ENCODE measurements around the gene FURIN.
"Not testable (repeated sequence)": the region's sequence is repeated elsewhere in the genome, so short reads cannot be mapped to it uniquely, and the experiment has no call there.

The FURIN gene

DNA sequence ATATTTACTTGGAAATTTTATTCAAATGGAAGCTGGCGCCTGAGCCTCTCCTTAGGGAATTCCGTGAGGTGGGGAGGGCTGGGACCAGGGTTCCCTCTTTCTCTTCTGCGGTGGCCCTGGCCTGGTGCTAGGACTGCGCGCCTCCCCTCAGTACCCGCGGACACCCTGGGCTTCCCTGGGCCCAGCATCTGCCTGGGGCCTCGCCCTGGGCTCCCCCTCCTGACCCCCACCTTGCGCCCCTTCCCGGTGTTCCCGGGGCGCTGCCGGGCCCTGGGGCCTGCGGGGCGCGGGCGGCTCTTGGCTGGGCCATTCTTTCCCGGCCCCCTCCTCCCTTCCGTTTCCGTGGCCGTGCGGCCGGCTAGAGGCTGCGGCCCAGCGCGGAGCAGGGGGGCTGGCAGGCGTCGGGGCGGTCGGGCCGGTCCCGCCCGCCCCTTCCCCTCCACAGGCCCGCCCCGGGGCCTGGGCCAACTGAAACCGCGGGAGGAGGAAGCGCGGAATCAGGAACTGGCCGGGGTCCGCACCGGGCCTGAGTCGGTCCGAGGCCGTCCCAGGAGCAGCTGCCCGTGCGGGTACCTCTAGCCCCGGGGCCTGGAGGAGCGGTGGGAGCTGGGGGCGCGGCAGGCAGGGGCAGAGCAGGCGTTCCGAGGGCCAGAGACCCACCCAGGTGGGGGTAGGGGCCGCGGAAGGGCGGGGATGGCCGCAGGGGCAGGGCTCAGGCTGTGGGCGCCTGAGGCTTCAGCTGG, 15.8 kb downstream of the FURIN start, which contains the start of gene FES:
FES (plus strand) TSS at position 529 of the 743 bp plus-strand sequence. CDS start 542 bp downstream, outside the sequence.
- no peak for FAIRE-seq

DNA sequence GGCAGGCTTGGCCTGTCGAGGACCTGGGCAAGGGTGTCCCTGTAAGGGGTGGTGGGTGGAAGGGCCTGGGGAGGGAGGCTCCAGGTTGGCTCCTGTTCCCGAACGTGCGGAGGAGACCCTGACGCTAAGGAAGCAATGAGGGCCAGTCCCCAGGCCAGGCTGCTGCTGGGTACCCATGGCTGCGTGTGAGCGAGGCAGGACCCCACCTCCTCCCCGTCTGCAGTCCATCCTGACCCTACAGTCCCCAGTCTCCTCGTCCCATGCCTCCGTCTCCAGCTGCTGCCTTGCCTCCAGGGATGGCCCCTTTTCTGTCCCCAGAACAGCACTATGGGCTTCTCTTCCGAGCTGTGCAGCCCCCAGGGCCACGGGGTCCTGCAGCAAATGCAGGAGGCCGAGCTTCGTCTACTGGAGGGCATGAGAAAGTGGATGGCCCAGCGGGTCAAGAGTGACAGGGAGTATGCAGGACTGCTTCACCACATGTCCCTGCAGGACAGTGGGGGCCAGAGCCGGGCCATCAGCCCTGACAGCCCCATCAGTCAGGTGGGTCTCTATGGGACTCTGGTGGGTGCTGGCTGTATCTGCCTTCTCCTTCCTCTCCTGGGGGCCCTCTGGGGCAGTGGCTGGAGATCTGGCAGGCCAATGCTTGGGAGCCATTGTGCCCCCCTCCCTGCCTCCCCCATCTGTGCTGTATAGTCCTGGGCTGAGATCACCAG, 16.5 kb downstream of the FURIN start:
- no peak for FAIRE-seq

DNA sequence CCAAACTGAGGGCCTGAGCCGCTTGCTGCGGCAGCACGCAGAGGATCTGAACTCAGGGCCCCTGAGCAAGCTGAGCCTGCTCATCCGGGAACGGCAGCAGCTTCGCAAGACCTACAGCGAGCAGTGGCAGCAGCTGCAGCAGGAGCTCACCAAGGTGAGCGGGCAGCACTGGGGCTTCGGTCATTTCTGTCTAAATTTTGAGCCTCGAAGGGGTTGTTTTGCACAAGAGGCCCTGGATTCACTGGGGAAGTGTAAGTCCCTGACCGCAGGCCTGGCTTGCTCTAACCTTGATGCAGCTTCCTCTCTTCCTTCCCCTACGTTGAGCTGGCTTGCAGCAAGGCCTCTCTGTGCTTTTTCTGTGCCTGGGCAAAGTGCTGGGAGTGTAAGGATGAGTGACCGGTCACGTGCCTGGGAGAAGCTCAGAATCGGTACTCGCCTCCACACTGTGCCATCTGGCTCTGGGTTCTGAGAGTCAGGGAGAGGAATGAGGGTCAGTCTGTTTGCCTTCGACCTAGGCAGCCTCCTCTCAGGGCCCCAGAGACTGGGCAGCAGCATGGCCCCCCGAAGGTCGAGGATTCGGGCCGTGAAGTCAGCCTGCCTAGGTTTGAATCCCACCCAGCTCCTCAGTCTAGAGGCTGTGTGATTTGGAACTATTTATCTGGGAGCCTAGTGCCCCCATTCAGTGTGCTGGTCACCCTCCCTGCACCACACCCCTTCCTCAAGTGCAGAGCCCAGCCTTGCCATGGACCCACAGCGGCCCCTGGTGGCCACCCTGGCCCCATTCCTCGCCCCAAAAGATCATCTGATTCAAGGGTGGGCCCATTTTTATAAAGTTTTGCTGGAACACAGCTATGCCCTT, 17.3 kb downstream of the FURIN start:
- no peak for FAIRE-seq

DNA sequence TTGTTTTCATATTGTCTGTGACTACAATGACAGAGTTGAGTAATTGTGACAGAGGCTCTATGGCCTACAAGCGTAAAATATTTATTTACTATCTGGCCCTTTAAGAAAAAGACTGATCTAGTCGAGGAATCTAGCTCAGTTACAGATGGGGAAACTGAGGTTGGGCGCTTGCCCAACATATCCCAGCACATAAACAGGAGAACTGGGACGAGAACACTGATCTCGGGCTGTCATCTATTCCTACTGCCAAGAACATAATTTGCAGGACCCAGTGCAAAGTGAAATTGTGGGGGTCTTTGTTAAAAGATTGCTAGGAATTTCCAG, 17.9 kb downstream of the FURIN start:
- no peak for FAIRE-seq

DNA sequence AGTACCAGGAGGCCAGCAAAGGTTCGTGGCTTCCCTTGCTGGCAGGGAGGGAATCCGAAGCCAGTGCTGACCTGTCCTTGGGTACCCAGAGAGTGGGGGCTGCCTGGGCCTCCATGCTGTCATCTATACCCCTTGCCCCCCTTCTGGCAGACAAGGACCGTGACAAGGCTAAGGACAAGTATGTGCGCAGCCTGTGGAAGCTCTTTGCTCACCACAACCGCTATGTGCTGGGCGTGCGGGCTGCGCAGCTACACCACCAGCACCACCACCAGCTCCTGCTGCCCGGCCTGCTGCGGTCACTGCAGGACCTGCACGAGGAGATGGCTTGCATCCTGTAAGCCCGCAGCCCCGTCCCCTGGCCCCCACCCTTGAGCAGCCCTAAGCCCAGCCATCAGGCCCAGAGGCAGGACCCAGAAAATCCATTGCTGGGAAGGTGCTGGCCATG, 18.7 kb downstream of the FURIN start:
- no peak for FAIRE-seq

DNA sequence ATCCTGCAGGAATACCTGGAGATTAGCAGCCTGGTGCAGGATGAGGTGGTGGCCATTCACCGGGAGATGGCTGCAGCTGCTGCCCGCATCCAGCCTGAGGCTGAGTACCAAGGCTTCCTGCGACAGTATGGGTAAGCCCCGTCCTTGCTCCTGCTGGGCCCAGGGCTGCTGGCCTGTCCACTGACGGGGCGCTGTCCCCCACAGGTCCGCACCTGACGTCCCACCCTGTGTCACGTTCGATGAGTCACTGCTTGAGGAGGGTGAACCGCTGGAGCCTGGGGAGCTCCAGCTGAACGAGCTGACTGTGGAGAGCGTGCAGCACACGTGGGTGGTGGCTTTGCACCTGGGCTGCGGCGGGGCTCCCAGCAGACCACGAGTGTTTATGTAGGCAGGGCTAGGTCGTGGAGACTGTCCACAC, 20.9 kb downstream of the FURIN start:
- FAIRE-seq: no peak

DNA sequence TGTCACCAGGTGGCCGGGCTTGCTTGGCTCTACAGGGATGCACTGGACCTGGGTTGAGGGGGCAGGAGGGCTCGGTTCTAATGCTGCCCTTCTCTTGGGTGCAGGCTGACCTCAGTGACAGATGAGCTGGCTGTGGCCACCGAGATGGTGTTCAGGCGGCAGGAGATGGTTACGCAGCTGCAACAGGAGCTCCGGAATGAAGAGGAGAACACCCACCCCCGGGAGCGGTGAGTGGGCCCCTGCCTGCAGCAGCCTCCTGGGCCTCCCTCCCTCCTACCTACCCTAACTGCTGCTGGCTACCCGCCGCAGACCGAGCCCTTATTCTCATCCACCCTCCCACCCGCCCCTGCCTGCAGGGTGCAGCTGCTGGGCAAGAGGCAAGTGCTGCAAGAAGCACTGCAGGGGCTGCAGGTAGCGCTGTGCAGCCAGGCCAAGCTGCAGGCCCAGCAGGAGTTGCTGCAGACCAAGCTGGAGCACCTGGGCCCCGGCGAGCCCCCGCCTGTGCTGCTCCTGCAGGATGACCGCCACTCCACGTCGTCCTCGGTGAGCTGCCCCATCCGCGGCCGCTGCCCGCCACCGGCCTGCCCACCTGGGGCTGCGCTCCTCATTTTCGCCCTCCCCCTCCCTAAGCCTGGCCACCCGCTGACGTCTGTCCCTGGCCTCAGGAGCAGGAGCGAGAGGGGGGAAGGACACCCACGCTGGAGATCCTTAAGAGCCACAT, 21.5 kb downstream of the FURIN start:
- FAIRE-seq: no peak

DNA sequence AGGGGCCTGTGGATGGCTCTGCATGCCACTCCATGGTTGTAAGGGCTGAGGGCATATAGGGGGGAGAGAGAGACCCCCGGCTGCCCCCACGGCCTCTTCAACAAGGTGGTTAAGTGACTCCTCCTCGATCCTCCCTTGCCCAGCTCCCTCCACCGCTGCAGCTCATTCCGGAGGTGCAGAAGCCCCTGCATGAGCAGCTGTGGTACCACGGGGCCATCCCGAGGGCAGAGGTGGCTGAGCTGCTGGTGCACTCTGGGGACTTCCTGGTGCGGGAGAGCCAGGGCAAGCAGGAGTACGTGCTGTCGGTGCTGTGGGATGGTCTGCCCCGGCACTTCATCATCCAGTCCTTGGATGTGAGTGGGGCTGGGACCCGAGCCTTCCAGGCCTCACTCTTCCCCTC, 22.5 kb downstream of the FURIN start:
- FAIRE-seq: no peak

DNA sequence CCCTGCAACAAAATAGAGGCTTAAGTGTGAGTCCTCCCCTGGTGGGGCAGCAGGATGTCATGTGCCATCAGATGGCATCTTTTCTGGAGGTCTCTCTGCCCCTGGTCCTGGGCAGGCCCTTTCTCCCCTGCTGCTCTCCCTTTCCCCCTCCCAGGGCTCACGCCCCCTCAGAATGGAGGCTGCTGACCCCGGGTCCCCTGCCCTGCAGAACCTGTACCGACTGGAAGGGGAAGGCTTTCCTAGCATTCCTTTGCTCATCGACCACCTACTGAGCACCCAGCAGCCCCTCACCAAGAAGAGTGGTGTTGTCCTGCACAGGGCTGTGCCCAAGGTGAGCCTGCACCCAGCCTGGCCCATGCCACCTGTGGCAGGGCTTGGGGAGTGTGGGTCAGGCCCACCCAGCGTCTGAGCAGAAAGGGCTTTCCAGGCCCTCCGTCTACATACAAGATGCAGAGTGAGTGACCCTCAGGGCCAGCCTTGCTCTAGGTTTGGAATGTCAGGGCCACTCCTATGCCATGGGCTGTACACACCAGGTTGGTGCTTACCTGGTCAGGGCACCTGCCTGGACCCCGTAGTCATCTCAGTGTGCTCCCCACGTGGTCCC, 23.1 kb downstream of the FURIN start:
- FAIRE-seq: no peak

DNA sequence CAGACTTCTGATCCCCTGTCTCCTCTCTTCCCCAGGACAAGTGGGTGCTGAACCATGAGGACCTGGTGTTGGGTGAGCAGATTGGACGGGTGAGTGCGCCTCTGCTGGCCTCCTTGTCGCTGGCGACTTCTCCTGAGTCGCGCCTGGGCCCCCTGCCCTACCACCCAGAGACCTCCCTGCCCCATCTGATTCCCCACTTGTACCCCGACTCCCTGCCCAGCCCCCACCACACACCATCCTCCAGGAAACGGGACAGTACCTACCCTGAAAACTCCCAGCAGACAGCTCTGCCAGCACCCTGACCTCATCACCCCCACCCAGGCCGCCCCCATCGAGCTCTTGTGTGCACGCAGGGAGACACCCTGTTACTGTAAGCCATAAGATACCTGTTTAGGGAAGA, 23.6 kb downstream of the FURIN start:
- no peak for FAIRE-seq

DNA sequence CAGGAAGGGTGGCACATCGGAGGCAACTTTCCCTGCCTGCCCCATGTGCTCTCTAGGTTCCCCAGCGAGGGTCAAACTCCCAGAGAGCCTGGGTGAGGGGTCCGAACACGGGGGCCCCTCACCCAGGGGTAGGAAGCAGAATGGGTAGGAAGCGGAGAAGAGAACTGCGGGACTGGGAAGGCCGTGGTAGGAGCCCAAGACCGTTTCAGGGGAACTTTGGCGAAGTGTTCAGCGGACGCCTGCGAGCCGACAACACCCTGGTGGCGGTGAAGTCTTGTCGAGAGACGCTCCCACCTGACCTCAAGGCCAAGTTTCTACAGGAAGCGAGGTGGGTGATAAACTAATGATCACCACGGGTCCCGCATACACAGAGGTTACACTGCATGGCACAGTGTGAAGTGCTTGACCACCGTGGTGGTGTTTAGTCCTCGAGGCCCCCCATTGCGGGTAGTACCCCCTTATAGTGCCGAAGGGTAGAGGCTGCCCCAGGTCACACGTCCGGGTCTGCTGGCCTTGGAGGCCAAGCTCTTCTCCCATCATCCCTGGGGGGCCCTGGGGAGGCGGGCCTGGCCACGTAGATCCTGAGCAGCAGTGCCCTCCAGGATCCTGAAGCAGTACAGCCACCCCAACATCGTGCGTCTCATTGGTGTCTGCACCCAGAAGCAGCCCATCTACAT, 24.2 kb downstream of the FURIN start:
- no peak for FAIRE-seq

DNA sequence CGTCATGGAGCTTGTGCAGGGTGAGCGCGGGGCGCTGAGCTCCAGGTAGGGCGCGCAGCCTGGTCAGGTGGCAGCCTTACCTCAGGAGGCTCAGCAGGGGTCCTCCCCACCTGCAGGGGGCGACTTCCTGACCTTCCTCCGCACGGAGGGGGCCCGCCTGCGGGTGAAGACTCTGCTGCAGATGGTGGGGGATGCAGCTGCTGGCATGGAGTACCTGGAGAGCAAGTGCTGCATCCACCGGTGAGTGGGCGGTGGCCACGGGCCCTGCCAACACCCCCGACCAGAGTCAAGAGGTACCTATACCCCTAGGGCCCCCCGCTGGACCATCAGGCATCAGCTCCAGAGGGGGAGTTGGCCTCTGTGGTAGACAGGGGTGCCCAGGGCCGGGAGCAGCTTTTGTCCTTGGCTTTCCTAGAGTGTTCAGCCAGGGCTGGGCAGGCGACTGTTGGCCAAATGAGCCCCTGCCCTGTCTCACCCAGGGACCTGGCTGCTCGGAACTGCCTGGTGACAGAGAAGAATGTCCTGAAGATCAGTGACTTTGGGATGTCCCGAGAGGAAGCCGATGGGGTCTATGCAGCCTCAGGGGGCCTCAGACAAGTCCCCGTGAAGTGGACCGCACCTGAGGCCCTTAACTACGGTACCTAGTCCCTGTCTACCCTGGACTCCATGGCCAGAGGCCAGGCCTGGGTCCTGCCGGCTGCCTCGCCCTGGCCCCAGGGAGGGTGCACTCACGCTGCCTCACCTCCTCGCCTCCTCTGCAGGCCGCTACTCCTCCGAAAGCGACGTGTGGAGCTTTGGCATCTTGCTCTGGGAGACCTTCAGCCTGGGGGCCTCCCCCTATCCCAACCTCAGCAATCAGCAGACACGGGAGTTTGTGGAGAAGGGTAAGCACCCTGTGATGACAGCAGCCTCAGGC, 25.0 kb downstream of the FURIN start:
- no peak for FAIRE-seq

DNA sequence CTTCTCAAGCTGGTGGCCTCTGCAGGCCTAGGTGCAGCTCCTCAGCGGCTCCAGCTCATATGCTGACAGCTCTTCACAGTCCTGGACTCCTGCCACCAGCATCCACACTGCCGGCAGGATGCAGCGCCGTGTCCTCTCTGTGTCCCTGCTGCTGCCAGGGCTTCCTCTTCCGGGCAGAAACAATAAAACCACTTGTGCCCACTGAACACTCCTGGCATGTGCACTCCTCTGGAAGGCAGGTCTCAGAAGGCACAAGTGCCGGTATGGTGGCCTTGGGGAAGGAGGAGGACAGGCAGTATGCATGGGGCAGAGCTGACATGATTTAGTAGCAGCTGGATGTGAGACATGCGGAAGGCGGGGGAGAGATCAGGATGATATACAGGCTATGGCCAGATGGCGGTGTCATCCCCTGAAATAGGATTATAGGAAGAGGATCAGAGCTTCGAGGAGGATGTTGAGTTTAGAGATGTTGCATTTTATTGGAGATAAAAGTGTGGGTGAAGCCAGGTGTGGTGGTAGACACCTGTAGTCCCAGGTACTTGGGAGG, 27.3 kb downstream of the FURIN start:
- FAIRE-seq: no peak

DNA sequence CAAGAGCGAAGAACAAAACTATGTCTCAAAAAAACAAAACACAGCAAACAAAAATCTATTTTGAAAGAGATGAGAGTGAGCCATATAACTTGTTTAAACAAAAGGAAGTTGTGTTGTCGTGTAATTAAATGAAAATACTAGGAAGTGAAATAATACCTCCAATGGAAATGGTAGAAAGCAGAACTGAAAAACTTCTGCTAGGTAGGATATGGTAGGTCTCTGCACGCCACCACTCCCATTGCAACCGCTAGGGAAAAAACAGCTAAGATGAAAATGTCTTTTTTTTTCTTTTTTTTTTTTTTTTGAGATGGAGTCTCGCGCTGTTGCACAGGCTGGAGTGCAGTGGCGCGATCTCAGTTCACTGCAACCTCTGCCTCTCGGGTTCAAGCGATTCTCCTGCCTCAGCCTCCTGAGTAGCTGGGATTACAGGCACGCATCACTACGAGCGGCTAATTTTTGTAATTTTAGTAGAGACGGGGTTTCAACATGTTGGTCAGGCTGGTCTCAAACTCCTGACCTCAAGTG, 28.8 kb downstream of the FURIN start:
- FAIRE-seq: not testable (repeated sequence)

DNA sequence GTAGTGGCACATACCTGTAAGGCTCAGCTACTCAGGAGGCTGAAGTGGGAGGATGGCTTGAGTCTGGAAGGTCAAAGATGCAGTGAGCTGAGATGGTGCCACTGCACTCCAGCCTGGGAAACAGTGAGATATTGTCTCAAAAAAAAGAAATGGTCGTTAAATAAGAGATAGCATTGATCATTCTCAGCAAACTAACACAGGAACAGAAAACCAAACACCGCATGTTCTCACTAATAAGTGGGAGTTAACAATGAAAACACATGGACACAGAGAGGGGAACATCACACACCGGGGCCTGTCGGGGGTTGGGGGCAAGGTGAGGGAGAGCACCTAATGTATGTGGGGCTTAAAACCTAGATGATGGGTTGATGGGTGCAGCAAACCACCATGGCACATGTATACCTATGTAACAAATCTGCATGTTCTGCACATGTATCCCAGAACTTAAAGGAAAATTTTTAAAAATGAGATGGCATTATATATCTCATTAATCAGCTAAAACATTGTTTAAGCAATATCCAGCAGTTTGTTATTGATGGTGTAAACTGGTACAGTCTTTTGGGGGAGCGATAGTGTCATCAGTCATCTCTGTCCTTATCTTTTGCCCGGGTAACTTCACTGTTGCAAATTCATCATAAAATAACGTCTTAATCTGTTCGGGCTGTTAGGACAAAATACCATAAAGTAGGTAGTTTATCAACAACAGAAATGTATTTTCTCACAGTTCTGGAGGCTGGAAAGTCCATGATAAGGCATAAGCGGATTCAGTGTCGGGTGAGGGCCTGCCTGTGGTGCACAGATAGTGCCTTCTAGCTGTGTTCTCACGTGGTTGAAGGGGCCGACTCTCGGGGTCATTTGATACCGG, 33.0 kb downstream of the FURIN start:
- FAIRE-seq: no peak

DNA sequence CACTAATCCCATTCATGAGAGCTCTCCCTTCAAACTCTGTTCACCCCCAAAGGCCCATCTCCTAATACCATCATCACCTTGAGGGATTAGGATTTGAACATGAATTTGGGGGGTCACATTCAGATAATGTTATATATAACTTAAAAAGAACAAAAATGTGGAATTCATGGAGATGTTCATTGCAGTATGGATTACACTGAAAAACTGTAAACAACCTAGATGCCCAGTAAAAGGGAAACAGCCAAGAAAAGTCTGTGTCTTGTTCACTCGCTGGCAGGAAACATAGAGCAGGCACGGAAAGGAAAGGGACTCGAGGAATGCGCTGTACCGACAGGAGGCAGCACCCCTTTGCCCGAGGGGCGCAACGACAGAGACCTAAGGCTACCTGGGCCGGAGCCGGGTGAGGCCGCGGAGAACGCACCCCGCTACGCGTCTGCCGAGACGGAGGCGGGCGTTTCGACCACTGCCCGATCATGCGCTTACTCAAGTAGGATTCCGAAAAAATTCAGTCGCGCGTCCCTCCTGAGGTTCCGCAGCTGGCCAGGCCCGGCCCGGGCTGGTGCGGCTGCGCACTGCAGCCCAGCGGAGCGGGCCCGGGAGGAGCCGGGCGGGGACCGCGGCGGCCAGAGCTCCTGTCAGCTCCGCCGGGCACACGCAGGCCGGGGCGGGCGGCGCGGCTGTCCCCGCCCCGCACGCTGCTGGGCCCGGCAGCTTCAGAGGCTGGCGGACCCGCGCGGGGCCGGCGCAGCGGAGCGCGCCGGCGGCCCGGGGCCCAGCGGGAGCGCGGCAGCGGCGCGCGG, 33.9 kb downstream of the FURIN start:
- FAIRE-seq: no peak

DNA sequence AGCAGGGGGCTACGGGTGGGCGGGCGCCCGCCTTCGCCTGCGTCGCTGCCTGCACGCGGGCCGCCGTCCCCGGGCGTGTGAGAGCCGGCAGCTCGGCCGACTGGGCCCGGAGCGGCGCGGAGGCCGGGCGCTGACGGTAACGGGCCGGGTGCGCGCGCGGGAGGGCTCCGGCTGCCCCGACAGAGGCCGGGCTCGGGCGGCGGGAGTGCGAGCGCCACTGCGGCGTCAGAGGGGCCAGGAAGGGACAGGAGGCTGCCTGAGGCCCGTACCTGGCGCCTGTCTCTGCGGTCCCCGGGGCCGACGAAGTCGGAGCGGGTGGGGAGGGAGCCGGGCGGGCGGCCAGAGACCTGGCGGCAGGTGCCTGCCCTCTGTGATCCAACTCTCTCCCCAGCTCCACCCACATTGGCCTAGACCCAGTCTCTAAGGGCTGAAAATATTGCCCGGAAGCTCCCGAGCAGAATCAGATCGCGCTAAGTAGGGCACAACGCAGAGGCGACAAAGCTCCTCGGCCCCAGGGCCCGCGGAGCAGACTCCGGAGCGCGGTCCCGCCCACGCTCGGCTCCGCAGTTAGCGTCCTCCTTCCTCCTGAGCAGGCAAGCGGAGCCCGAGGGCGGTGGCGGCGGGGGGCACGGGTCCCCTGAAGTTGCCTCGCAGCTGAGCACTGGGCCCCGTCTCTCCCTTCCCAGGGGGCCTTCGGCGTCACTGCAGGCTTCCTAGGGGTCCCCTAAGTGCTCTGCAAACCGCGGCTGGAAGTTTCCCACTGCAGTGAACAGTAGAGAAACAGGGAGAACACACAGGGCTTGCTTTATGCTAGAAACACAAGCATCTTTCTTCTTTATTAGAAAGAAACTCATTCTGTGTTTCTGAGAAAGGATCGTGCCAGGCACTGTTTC, 34.7 kb downstream of the FURIN start, which contains the start of gene MAN2A2:
MAN2A2 (plus strand) TSS at position 463 of the 893 bp plus-strand sequence. CDS start 906 bp downstream, outside the sequence.
- FAIRE-seq: no peak
